OCI-LY7 (cell line): ENCODE data around the gene AGT.

ENCODE experiments used
- EZH2phosphoT487 ChIP-seq: fragments of 200-600 bp; sonication (generic); IDR thresholded peaks from 2 replicates; pipeline ENCODE4 v1.6.1; 2018; ENCODE audit warnings: low read depth, borderline replicate concordance, mild to moderate bottlenecking, mixed run types, antibody characterized with exemption, low read length, moderate library complexity, mixed read lengths
- TF ChIP-seq, protein P1 (sequence below): fragments of 200-600 bp; sonication (generic); conservative IDR thresholded peaks from 2 replicates; pipeline ENCODE4 v1.5.1; 2014; ENCODE audit warnings: mild to moderate bottlenecking, antibody characterized with exemption, low read length, moderate library complexity, mixed read lengths

DNA sequence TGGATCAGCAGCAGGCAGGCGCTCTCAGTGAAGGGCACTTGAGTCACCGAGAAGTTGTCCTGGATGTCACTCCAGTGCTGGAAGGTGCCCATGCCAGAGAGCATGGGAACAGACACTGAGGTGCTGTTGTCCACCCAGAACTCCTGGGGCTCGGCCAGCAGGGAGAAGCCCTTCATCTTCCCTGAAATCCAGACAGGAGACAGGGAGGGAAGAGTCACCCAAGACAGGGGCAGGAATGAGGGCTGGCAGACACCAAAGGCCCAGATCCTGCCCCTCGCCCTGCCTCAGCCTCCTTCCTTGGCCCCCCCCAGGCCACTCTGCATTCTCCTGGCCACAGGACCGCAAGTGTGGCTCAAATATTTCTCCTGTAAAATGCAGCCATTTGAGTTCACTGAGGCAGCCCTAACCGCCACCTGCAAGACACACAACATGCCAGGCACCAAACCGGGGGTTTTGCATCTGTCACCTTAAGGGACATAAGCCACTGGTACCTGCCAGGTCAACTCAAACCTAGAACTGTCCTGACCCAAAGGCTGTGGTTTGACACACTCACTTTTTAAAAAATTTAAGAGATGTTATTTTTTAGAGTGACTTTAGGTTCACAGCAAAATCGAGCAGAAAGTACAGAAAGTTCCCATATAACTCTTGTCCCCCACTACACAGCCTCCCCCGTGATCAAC, 7.8 kb downstream of the AGT start:
- TF ChIP-seq, protein P1, sequence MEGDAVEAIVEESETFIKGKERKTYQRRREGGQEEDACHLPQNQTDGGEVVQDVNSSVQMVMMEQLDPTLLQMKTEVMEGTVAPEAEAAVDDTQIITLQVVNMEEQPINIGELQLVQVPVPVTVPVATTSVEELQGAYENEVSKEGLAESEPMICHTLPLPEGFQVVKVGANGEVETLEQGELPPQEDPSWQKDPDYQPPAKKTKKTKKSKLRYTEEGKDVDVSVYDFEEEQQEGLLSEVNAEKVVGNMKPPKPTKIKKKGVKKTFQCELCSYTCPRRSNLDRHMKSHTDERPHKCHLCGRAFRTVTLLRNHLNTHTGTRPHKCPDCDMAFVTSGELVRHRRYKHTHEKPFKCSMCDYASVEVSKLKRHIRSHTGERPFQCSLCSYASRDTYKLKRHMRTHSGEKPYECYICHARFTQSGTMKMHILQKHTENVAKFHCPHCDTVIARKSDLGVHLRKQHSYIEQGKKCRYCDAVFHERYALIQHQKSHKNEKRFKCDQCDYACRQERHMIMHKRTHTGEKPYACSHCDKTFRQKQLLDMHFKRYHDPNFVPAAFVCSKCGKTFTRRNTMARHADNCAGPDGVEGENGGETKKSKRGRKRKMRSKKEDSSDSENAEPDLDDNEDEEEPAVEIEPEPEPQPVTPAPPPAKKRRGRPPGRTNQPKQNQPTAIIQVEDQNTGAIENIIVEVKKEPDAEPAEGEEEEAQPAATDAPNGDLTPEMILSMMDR, result no peak
- no peak for TF ChIP-seq EZH2phosphoT487
